ENCODE data around the gene NBL1.
A peak's percentile ranks its signal among the peaks of the same experiment; 100 is the strongest.

GRCh38 chr1:19596065-19596713 is 47.9 kb upstream of the NBL1 start:
- TF ChIP-seq MAX (IDR thresholded peaks at IDR 0.05) (no peak), CTCF (IDR thresholded peaks at IDR 0.05; ENCODE audit: low read depth, low read length, missing input control) (no peak), JUND (IDR thresholded peaks at IDR 0.05) (peak in 1 of 2 donors; percentile 47), RXRA (IDR thresholded peaks at IDR 0.05) (peak; percentile 70 to 71), REST (IDR thresholded peaks at IDR 0.05) (peak; percentile 56), RAD21 (IDR thresholded peaks at IDR 0.05) (no peak), YY1 (IDR thresholded peaks at IDR 0.05) (no peak), ATF3 (IDR thresholded peaks at IDR 0.05) (no peak)
